Esophagus squamous epithelium (tissue), 4 donors: Measurements from ENCODE around the gene FSHR.

Source experiments
- POLR2A ChIP-seq, 4 donors: fragments of 450-650 bp; IDR thresholded peaks; one replicate each; pipeline ENCODE4 v1.6.1; 2017; ENCODE audit warnings: antibody characterized with exemption in 4 of 4, mild to moderate bottlenecking in 4 of 4, moderate library complexity in 3 of 4
- TF ChIP-seq, protein P1 (sequence below), 6 experiments: fragments of 450-650 bp in 4 of 6; fragments of 200-600 bp in 2 of 6; sonication (generic) in 2 of 6; IDR thresholded peaks; one replicate each; pipeline ENCODE4 v1.5.1; 2016 to 2019; ENCODE audit warnings: antibody characterized with exemption in 6 of 6, mild to moderate bottlenecking in 4 of 6, moderate library complexity in 4 of 6

DNA sequence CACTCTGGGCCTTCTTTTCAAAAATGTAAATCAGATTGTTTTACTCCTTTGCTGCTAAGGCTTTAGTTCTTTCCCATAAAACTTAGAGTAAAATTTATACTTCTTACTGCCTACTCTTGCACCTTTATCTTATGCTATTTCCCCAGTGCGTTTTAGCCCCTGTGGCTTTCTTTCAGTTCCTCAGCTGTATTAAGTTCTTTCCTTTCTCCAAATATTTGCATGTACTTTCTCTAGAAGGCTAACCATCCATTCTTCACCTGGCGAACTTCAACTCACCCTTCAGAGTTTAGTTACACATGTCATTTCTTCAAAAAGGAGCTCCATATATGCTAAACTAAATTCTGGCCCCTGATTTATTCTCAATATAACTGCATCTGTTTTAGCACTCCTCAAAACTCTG, 160.7 kb downstream of the FSHR start:
- TF ChIP-seq, protein P1, sequence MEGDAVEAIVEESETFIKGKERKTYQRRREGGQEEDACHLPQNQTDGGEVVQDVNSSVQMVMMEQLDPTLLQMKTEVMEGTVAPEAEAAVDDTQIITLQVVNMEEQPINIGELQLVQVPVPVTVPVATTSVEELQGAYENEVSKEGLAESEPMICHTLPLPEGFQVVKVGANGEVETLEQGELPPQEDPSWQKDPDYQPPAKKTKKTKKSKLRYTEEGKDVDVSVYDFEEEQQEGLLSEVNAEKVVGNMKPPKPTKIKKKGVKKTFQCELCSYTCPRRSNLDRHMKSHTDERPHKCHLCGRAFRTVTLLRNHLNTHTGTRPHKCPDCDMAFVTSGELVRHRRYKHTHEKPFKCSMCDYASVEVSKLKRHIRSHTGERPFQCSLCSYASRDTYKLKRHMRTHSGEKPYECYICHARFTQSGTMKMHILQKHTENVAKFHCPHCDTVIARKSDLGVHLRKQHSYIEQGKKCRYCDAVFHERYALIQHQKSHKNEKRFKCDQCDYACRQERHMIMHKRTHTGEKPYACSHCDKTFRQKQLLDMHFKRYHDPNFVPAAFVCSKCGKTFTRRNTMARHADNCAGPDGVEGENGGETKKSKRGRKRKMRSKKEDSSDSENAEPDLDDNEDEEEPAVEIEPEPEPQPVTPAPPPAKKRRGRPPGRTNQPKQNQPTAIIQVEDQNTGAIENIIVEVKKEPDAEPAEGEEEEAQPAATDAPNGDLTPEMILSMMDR (IDR thresholded peaks at IDR 0.05): no peak
- no peak for TF ChIP-seq POLR2A (IDR thresholded peaks at IDR 0.05)
